Hippocampal formation (tissue), 2 donors: ENCODE data around the gene RAB14.
"Not testable (repeated sequence)": the region's sequence is repeated elsewhere in the genome, so short reads cannot be mapped to it uniquely, and the experiment has no call there.

Experiments used
- DNase-seq, 2 donors: peaks; one replicate each; lab custom pipeline; 2025; lab: John Stamatoyannopoulos, UW

Gene RAB14

DNA sequence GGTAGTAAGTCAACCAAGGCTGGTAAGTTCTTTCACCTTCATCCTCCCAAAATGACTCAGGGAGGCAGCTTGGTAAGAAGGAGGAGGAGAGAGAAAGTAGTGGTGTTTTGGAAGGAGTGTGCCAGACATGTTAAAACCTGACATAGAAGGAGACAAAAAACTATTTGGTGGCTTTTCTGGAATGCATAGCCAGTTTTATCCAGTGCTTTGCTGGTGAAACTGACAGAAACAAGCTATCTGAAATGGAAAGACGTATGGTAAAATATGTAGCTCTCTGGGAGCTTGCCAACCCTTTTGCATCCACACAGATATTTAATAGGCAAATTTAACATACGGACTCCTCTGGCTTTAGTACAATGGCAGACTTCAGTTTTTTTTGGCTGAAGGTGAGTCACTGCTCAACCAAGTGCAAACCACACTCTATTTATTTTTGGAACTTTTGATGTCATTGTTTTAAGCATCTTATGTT lies 45.4 kb downstream of the RAB14 start:
- no peak for DNase-seq

DNA sequence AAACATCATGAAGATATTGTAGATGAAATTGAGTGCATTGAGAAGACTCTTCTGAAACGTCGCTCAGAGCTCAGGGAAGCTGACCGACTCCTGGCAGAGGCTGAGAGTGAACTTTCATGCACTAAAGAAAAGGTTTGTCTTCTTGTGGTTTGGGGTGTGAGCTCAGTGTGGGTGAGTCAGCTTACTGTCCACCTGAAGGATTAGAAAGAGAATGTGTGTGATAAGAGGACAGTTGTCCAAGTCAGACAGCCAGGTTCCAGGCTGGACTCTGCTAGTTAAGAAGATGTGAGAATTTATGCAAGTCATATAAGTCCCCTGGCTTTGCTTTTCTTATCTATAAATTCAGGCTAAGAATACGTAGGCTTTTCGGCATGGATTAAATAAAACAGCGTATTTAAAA lies 46.9 kb downstream of the RAB14 start:
- DNase-seq, result no peak

DNA sequence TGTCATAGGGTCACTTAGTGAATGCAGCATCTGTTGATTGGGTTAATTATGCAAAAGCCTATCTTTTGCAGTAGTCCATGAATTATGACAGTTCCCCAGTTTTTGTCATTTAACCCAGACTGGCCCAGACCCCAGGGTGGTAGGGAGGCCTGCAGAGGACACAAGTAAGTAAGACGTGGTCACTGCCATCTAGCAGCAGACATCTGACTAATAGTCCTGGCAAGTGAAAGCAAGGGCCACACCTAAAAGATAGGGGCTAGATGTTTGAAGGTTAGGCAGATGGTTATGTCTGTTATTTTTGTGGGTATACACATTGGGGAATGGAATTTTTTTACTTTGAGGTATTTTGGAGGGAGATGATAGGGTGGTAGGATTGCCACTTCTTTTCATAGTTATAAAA lies 48.0 kb downstream of the RAB14 start:
- DNase-seq, result no peak

DNA sequence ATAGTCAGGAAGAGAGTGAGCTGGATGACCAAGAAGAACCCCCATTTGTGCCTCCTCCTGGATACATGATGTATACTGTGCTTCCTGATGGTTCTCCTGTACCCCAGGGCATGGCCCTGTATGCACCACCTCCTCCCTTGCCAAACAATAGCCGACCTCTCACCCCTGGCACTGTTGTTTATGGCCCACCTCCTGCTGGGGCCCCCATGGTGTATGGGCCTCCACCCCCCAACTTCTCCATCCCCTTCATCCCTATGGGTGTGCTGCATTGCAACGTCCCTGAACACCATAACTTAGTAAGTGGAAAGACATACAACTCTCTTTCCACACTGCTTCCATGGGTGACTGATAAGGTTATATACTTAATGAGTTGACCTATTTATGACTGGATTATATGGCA lies 51.5 kb downstream of the RAB14 start:
- DNase-seq, result no peak

DNA sequence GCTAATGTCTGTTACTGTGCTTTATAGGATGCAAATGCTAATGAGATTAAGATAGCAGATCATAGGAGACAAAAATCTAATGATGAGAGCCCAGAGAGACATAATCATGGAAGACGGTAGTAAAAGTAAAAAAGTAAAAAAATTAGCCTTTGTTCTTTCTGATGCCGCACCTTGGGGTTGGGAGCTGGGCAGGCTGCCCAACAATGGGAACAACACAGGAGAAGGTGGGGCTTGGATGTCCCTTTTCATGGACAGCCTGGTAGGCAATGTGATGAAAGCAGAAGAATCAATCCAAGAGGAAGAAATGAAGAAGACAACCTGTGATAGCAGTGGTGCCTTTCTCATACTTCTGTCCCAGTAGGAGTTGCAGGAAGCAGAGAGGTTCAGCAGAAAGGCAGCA lies 57.2 kb downstream of the RAB14 start:
- no peak for DNase-seq

DNA sequence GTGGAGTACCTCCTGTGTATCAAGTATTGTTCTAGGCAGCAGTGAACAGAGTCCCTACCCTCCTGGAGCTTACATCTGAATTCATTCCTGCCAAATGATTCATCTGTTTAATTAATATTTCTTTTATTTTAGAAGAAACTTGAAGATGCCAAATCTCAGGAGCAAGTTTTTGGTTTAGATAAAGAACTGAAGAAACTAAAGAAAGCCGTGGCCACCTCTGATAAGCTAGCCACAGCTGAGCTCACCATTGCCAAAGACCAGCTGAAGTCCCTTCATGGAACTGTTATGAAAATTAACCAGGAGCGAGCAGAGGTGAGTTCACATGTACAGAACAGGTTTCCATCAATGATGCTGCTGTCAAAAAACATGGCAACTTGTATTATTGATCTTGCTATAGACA lies 57.9 kb downstream of the RAB14 start:
- no peak for DNase-seq

DNA sequence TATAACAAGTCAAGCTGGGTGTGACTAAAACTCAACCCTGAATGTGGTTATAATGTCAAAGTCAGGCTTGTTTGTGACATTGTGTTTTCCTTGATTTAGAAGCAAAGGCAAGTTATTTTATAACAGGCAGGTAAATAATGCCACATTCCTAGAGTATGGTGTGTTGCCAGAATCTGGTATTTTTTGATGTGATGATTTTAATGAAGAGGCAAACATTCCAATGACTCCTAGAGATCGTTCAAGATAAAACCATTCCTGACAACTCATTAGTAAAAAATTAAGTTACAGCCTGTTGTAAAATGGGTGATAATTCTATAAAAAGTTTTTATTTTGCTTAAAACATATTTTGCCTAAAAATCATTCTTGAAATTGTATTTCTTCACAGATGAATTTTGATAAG lies 60.0 kb downstream of the RAB14 start:
- no peak for DNase-seq

DNA sequence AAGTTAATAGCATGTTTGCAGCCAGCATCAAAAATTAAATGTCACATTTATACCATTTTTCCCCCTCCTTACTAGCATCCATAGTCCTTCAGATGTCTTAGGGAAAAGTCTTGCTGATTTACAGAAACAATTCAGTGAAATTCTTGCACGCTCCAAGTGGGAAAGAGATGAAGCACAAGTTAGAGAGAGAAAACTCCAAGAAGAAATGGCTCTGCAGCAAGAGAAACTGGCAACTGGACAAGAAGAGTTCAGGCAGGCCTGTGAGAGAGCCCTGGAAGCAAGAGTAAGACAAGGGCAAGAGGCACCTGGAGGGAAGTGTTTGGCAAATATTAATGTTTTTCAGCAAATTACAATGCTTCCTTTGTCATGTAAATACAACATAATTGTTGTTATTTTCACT lies 60.4 kb downstream of the RAB14 start:
- no peak for DNase-seq

DNA sequence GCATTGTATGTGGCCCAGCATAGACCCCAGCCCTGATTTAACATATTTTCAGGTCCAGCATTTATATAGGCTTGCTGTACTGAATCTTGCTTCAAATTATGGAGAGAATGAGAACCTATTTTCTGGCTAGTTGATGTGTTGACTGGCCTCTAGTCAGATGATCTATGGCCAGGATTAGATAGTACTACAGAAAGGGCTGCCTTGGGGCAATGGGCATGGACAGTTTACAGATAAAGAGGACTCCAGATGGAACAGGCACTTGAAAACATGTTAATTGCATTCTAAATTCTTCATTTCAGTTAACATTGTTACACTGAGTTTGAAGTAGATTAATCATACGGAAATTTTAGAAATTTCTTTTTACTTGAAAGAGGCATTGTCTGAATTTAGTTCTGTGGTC lies 61.5 kb downstream of the RAB14 start:
- DNase-seq, result no peak

DNA sequence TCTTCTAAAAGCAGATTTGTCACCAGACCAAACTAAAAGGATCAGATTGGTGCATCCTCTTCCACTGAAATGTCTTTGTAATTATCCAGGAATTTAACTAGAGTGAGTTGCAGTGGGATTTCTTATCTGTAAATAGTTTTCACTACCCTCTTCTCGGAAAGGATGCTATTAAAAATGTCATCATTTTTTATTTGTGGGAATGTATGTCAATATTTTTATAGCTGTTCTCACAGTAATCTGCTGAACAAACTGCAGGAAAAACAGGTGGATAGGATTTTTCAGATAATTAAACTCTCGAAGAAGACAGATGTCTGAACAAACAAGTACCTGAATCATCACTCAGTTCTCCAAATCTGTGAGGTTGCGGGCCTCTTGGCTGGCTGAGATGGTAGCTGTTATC lies 62.7 kb downstream of the RAB14 start:
- DNase-seq, result no peak

DNA sequence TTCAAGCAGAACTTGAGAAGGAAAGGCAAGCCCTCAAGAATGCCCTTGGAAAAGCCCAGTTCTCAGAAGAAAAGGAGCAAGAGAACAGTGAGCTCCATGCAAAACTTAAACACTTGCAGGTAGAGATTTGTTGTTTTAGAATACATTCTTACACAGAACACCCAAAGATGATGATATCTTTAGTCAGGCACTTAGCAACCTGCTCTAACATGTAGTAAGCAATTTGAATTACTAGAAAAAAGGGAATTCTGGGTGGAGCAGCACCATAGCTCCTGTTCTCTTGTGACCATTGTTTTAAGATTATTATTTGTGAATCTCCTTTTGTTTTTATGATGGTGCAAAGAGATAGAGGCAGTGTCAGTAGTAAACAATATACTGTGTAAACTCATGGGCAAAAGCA lies 63.1 kb downstream of the RAB14 start:
- DNase-seq, result no peak

DNA sequence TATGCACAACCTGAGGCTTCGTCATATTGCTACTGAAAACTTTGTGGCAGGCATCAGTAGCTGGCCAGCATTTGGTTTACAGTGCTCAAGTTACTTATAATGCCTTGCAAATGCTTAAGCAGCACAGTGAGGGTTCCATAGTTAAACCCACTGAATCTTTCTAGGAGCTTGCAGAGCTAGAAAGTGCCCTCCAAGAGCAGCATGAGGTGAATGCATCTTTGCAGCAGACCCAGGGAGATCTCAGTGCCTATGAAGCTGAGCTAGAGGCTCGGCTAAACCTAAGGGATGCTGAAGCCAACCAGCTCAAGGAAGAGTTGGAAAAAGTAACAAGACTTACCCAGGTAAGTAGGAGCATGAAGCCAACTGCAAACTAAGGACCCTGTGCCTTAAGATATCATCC lies 66.0 kb downstream of the RAB14 start:
- DNase-seq, result no peak

DNA sequence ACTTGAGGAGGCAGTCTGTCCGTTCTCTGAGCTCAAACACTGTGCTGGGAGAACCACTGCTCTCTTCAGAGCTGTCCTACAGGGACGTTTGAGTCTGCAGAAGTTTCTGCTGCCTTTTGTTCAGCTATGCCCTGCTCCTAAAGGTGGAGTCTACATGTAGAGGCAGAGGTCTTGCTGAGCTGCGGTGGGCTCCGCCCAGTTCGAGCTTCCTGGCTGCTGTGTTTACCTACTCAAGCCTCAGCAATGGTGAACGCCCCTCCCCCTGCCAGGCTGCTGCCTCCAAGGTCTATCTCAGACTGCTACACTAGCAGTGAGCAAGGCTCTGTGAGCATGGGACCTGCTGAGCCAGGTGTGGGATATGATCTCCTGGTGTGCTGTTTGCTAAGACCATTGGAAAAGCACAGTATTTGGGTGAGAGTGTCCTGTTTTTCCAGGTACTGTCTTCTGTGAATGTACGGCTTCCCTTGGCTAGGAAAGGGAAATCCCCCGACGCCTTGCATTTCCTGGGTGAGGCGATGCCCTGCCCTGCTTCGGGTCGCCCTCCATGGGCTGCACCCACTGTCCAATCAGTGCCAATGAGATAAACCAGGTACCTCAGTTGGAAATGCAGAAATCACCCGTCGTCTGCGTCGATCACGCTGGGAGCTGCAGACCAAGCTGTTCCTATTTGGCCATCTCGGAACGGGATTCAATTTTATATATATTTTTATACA lies 68.4 kb downstream of the RAB14 start:
- no peak for DNase-seq

DNA sequence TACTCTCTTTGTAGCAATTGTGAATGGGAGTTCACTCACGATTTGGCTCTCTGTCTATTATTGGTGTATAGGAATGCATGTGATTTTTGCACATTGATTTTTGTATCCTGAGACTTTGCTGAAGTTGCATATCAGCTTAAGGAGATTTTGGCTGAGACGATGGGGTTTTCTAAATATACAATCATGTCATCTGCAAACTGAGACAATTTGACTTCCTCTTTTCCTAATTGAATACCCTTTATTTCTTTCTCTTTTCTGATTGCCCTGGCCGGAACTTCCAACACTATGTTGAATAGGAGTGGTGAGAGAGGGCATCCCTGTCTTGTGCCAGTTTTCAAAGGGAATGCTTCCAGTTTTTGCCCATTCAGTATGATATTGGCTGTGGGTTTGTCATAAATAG lies 72.3 kb downstream of the RAB14 start:
- not testable (repeated sequence) for DNase-seq
